HepG2 (cell line): Measurements from ENCODE around the gene NTPCR. TPM values are rescaled to one million over a fixed set of nuclear protein-coding genes. Genes with fewer than 3 reads are reported as not detected.

Experiments
- ATAC-seq: fragments of 200-7000 bp; cut with Tn5 transposase; 3 replicates; pipeline ENCODE4 v1.9.1; 2020; ENCODE audit warnings: mild to moderate bottlenecking, moderate library complexity
- BruUV-seq: library from RNA; stranded (reverse); fragments of 400-500 nt; replicated peaks from 2 replicates; lab custom pipeline; 2021; lab: Mats Ljungman, UMichigan
- CTCF ChIA-PET: fragments of 300-600 bp; formaldehyde crosslinking; extraction: SDS; loops from one replicate; lab custom pipeline; 2021; ENCODE audit warnings: low total read pairs, inconsistent platforms, low intra/inter-chr PET ratio; lab: Yijun Ruan, JAX
- POLR2A ChIA-PET: fragments of 350-600 bp; sonication (Branson Sonifier 250); formaldehyde crosslinking; loops from one replicate; lab custom pipeline; 2020; ENCODE audit warnings: antibody characterized with exemption, inconsistent platforms; lab: Yijun Ruan, JAX
- DNase-seq: peaks from one replicate; pipeline ENCODE4 v3.0.0-alpha.2; 2015; ENCODE audit warnings: low spot score
- FAIRE-seq: peaks from 3 replicates; lab custom pipeline; 2011; peaks lifted over from hg19 to GRCh38; lab: Jason Lieb, UNC
- H2AFZ ChIP-seq: one replicate; pipeline ENCODE4 v1.6.1; 2011; ENCODE audit warnings: low read length, inconsistent platforms
- H3K27ac ChIP-seq: fragments of 300-600 bp; 3 replicates; pipeline ENCODE4 v1.8.0; 2011; ENCODE audit warnings: mixed run types, mild to moderate bottlenecking, mixed read lengths, low read length, inconsistent platforms; ENCODE audit not compliant: insufficient read depth; ENCODE audit errors: extremely low read length
- H3K27me3 ChIP-seq, 2 experiments: fragments of 200-600 bp in 1 of 2; 2 replicates in 1 of 2; 3 replicates in 1 of 2; pipeline versions ENCODE4 v1.6.0 to v1.8.0; 2011; ENCODE audit warnings: low read length in 2 of 2, mild to moderate bottlenecking in 2 of 2, moderate library complexity in 2 of 2, inconsistent platforms in 1 of 2; ENCODE audit not compliant: insufficient read depth in 2 of 2, control insufficient read depth in 1 of 2
- H3K36me3 ChIP-seq, 2 experiments: fragments of 200-600 bp in 1 of 2; replicated peaks in 1 of 2; 2 replicates in 1 of 2; 3 replicates in 1 of 2; pipeline versions ENCODE4 v1.5.1 to v1.8.0; 2011; ENCODE audit warnings: low read length in 2 of 2, inconsistent platforms in 1 of 2; ENCODE audit not compliant: insufficient read depth in 2 of 2, control insufficient read depth in 1 of 2
- H3K4me1 ChIP-seq: 2 replicates; pipeline ENCODE4 v1.5.1; 2012; ENCODE audit warnings: low read length, inconsistent platforms; ENCODE audit not compliant: insufficient read depth
- H3K4me2 ChIP-seq: 2 replicates; pipeline ENCODE4 v1.6.0; 2011; ENCODE audit warnings: low read depth, low read length, inconsistent platforms
- H3K4me3 ChIP-seq, 3 experiments: fragments of 200-600 bp in 1 of 3; sonication (generic), shearing (Covaris generic) in 1 of 3; replicated peaks in 1 of 3; 2 replicates each; pipeline ENCODE4 v1.5.1; 2011 to 2016; ENCODE audit warnings: low read length in 3 of 3, inconsistent platforms in 2 of 3, low read depth in 2 of 3, mild to moderate bottlenecking in 2 of 3, control low read depth in 1 of 3, mixed read lengths in 1 of 3; ENCODE audit not compliant: insufficient read depth in 1 of 3
- H3K79me2 ChIP-seq: one replicate; pipeline ENCODE4 v1.6.1; 2011; ENCODE audit warnings: low read length, inconsistent platforms; ENCODE audit not compliant: insufficient read depth
- H3K9ac ChIP-seq: 2 replicates; pipeline ENCODE4 v1.6.0; 2011; ENCODE audit warnings: mild to moderate bottlenecking, low read depth, low read length, inconsistent platforms; ENCODE audit not compliant: insufficient read depth
- H3K9me3 ChIP-seq: 2 replicates; pipeline ENCODE4 v1.5.1; 2012; ENCODE audit warnings: mild to moderate bottlenecking, low read length
- H4K20me1 ChIP-seq: 2 replicates; pipeline ENCODE4 v1.6.0; 2011; ENCODE audit warnings: inconsistent platforms, mild to moderate bottlenecking, low read length, moderate library complexity; ENCODE audit not compliant: insufficient read depth
- DPF2 ChIP-seq: sonication (generic); formaldehyde crosslinking; IDR thresholded peaks from 2 replicates; pipeline ENCODE4 v1.4.0; 2020; ENCODE audit warnings: mild to moderate bottlenecking, low read depth, missing genetic modification reagents, borderline replicate concordance
- HNRNPLL ChIP-seq: fragments of 200-400 bp; formaldehyde crosslinking; IDR thresholded peaks from 2 replicates; pipeline ENCODE4 v1.6.1; 2017; ENCODE audit warnings: mild to moderate bottlenecking, low read depth, low read length; ENCODE audit not compliant: poor library complexity, severe bottlenecking
- KLF13 ChIP-seq: sonication (generic); formaldehyde crosslinking; IDR thresholded peaks from 2 replicates; pipeline ENCODE4 v1.4.0; 2020; ENCODE audit warnings: mild to moderate bottlenecking, missing genetic modification reagents
- POLR2AphosphoS2 ChIP-seq: IDR thresholded peaks from 2 replicates; pipeline ENCODE4 v1.6.1; 2011; ENCODE audit warnings: low read depth, low read length, improper control_type of control experiment
- ZEB1 ChIP-seq: IDR thresholded peaks from 2 replicates; pipeline ENCODE4 v1.6.1; 2012; ENCODE audit warnings: mild to moderate bottlenecking, low read depth, inconsistent platforms; ENCODE audit not compliant: insufficient replicate concordance
- ZFP37 ChIP-seq: sonication (generic); formaldehyde crosslinking; IDR thresholded peaks from 2 replicates; pipeline ENCODE4 v1.4.0; 2020; ENCODE audit warnings: missing genetic modification reagents, borderline replicate concordance
- ZNF143 ChIP-seq: sonication (generic); formaldehyde crosslinking; IDR thresholded peaks from 2 replicates; pipeline ENCODE4 v1.4.0; 2020; ENCODE audit warnings: missing genetic modification reagents
- ZNF317 ChIP-seq: sonication (generic); formaldehyde crosslinking; IDR thresholded peaks from 2 replicates; pipeline ENCODE4 v1.5.0; 2020; ENCODE audit warnings: mild to moderate bottlenecking, missing genetic modification reagents
- ZNF883 ChIP-seq: sonication (generic); formaldehyde crosslinking; IDR thresholded peaks from 2 replicates; pipeline ENCODE4 v1.5.1; 2020; ENCODE audit warnings: mild to moderate bottlenecking, missing genetic modification reagents; ENCODE audit errors: not compliant biosample characterization
- WGBS: methylation state at CpG from one replicate; pipeline ENCODE4 v1.1.6; 2017; ENCODE audit warnings: low lambda C conversion rate; 5-methylcytosine and 5-hydroxymethylcytosine counted together
- in situ Hi-C: cut with HindIII; loops from 2 replicates; pipeline ENCODE4 v1.10.0; 2017; ENCODE audit warnings: low pct_unique_long_range_greater_than_20kb; ENCODE audit not compliant: extremely low pct_ligation_motif_present
- intact Hi-C: fragments of 100-400 bp; cut with micrococcal nuclease; formaldehyde crosslinking; loops from one replicate; pipeline ENCODE4 v1.10.0; 2022; ENCODE audit not compliant: unreplicated experiment
- polyA plus RNA-seq, 8 experiments: library from polyadenylated mRNA; depleted of rRNA in 3 of 8; stranded (reverse) in 7 of 8; unstranded in 1 of 8; fragments of >200 nt; fragmentation: Illumina TruSeq in 4 of 8; extraction: Trizol in 4 of 8; gene quantifications; 2 replicates each; pipeline versions ENCODE4 v1.2.1 to v1.2.3, GENCODE V29; 2011 to 2016; ENCODE audit warnings: low read depth in 4 of 8, missing spikeins in 1 of 8, mixed read lengths in 1 of 8; ENCODE audit not compliant: insufficient read depth in 1 of 8
- total RNA-seq, 5 experiments: library from RNA; depleted of rRNA; stranded (reverse); fragments of >200 nt; fragmentation: Illumina TruSeq; extraction: Trizol; gene quantifications; 2 replicates each; pipeline ENCODE4 v1.2.3, GENCODE V29; 2016; ENCODE audit warnings: low read depth in 1 of 5
- TF ChIP-seq, protein P1 (sequence below): sonication (generic); formaldehyde crosslinking; IDR thresholded peaks from 2 replicates; pipeline ENCODE4 v1.4.0; 2020; ENCODE audit warnings: missing genetic modification reagents, mild to moderate bottlenecking, borderline replicate concordance
- TF ChIP-seq, protein P2 (sequence below): sonication (generic); formaldehyde crosslinking; IDR thresholded peaks from 2 replicates; pipeline ENCODE4 v1.4.0; 2020; ENCODE audit warnings: missing genetic modification reagents
- TF ChIP-seq, protein P3 (sequence below): sonication (generic); formaldehyde crosslinking; IDR thresholded peaks from 2 replicates; pipeline ENCODE4 v1.5.1; 2020; ENCODE audit warnings: mild to moderate bottlenecking, missing genetic modification reagents, moderate library complexity

NTPCR gene
- total and polyA plus RNA-seq, 2 of the 13 experiments (the other 11 are each of a cell fraction or from before 2014, with no cell fraction given) = 11.7 to 47.0 TPM

DNA sequence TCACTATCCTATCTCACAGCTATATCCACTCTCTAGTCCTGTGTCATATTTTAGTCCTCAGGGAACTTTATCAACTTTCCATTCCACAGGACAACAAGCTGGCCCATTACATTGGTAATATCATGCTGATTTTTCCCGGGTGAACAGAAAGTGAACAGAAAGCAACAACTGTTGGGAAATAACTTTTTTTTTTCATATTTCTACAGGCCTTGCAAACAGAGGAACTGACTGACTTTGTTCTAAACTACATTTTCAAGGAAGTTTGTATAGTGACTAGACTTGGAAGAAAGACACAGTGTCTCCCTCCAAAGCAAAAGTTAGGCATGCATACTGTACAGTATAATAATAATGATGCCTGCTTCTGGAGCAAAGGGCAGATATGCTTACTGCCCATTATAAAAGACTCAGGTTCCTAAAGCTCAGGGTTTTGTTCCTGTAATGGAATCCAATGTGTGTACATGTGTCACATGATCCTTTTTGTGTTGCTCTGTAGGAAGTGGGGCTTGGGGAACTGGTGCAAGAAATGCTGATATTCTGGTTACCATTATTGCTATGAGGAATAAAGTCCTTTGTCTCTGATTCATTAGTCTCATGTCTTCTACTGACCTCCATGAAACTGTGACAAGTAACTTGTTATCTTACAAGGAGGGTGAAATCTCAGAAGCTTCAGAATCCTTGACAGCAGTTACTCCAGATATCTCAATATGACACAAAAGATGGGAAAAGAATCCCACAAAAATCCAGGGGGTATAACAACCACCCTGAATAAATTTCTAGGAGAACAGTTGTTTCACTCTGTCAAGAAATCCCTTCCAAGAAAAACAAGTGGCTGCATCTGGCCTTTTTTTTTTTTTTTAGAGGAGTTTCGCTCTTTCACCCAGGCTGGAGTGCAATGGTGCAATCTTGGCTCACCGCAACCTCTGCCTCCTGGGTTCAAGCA is 17.7 kb upstream of the NTPCR start:
- no peak overlapping the region for H2AFZ ChIP-seq
- no peak overlapping the region for H3K9ac ChIP-seq
- FAIRE-seq = no peak
- no peaks in the 10 kb centered on the region for H3K79me2 ChIP-seq
- no peaks in the 10 kb centered on the region for H3K9me3 ChIP-seq
- H3K27ac ChIP-seq = no peak overlapping the region
- no peak for DNase-seq
- 21% methylated on average over 3 of the region's 3 CpGs for WGBS
- TF ChIP-seq HNRNPLL (no peak), POLR2AphosphoS2 (no peak), DPF2 (CRISPR knock-in tag) (no peak), ZNF317 (CRISPR knock-in tag) (no peak), ZNF883 (CRISPR knock-in tag) (no peak), ZFP37 (CRISPR knock-in tag) (no peak), ZNF143 (CRISPR knock-in tag) (no peak), ZEB1 (no peak), KLF13 (CRISPR knock-in tag) (no peak)
- TF ChIP-seq, protein P1, sequence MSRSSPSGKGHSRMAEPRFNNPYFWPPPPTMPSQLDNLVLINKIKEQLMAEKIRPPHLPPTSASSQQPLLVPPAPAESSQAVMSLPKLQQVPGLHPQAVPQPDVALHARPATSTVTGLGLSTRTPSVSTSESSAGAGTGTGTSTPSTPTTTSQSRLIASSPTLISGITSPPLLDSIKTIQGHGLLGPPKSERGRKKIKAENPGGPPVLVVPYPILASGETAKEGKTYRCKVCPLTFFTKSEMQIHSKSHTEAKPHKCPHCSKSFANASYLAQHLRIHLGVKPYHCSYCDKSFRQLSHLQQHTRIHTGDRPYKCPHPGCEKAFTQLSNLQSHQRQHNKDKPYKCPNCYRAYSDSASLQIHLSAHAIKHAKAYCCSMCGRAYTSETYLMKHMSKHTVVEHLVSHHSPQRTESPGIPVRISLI = no peak
- TF ChIP-seq, protein P2, sequence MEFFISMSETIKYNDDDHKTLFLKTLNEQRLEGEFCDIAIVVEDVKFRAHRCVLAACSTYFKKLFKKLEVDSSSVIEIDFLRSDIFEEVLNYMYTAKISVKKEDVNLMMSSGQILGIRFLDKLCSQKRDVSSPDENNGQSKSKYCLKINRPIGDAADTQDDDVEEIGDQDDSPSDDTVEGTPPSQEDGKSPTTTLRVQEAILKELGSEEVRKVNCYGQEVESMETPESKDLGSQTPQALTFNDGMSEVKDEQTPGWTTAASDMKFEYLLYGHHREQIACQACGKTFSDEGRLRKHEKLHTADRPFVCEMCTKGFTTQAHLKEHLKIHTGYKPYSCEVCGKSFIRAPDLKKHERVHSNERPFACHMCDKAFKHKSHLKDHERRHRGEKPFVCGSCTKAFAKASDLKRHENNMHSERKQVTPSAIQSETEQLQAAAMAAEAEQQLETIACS (CRISPR knock-in tag) = no peak
- TF ChIP-seq, protein P3, sequence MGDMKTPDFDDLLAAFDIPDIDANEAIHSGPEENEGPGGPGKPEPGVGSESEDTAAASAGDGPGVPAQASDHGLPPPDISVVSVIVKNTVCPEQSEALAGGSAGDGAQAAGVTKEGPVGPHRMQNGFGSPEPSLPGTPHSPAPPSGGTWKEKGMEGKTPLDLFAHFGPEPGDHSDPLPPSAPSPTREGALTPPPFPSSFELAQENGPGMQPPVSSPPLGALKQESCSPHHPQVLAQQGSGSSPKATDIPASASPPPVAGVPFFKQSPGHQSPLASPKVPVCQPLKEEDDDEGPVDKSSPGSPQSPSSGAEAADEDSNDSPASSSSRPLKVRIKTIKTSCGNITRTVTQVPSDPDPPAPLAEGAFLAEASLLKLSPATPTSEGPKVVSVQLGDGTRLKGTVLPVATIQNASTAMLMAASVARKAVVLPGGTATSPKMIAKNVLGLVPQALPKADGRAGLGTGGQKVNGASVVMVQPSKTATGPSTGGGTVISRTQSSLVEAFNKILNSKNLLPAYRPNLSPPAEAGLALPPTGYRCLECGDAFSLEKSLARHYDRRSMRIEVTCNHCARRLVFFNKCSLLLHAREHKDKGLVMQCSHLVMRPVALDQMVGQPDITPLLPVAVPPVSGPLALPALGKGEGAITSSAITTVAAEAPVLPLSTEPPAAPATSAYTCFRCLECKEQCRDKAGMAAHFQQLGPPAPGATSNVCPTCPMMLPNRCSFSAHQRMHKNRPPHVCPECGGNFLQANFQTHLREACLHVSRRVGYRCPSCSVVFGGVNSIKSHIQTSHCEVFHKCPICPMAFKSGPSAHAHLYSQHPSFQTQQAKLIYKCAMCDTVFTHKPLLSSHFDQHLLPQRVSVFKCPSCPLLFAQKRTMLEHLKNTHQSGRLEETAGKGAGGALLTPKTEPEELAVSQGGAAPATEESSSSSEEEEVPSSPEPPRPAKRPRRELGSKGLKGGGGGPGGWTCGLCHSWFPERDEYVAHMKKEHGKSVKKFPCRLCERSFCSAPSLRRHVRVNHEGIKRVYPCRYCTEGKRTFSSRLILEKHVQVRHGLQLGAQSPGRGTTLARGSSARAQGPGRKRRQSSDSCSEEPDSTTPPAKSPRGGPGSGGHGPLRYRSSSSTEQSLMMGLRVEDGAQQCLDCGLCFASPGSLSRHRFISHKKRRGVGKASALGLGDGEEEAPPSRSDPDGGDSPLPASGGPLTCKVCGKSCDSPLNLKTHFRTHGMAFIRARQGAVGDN (CRISPR knock-in tag) = no peak
- BruUV-seq = no TSS peak
- no peak overlapping the region for H3K4me2 ChIP-seq
- POLR2A ChIA-PET = no interaction called here
- ATAC-seq = no peak
- H3K36me3 ChIP-seq = no peaks in the 10 kb centered on the region
- no peaks in the 10 kb centered on the region; a peak in 2 of 5 replicates for H3K27me3 ChIP-seq
- H4K20me1 ChIP-seq = no peaks in the 10 kb centered on the region
- intact Hi-C loops = no loop called here
- no peaks in the 10 kb centered on the region for H3K4me1 ChIP-seq
- in situ Hi-C loops = no loop called here
- CTCF ChIA-PET = no interaction called here
- H3K4me3 ChIP-seq = no peak overlapping the region
